NCI-H460 (cell line): ENCODE data around the gene TTC9B. TPM values are rescaled to one million over a fixed set of nuclear protein-coding genes. Genes with fewer than 3 reads are reported as not detected.
"Not testable (repeated sequence)": the region's sequence is repeated elsewhere in the genome, so short reads cannot be mapped to it uniquely, and the experiment has no call there.

Source experiments
- DNase-seq: peaks from one replicate; pipeline ENCODE4 v3.0.0-alpha.2; 2016; ENCODE audit warnings: low read depth; ENCODE audit errors: extremely low read depth
- total RNA-seq: library from RNA; depleted of rRNA; stranded (reverse); fragments of >200 nt; shearing (Covaris generic); gene quantifications from 2 replicates; pipeline ENCODE4 v1.2.3, GENCODE V29; 2014

Gene TTC9B
- total RNA-seq, 1 experiment from 2014 or later, result not detected

- no peak for DNase-seq
These were observed 15.7 kb upstream of the TTC9B start for GRCh38 chr19:40233811-40234389.

DNA sequence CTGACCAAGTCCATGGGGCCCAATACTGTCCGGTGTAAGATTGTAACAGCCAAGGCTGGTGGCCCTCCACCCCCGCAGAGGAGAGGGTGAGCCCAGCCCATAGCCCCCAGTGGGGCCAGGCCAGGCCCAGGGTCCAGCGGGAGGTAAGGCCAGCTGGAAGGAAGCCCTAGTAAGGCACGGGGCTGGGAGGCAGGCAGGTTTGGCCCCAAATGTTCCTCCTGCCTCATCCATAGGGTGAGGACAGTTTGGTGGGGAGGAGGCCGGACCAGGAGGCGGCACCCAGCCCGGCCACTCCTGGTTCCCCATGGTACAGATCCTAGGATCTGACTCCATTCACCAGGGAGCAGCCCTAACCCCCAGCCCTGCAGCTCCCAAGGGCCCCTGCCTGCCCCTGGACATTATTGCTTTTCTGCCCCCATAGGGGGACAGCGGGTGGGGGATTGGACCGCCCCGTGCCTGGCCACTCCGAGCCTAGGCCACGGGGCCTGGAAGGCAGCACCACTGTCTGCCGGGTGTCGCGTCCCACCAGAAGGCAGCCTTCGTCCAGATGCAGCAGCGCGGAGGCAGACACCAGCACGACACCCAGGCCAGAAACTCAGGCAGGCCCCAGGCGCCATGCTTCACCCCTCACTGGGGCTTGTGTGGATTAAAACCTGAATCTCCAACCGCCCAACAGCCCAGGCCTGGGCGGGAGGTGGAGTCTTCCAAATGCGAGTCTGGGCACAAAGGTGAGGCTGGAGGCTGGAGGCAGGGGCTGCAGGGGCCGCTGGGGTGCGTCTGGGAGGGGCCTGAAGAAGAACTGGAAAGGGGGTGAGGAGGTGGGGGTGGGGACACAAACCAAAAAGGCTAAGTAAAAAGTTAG lies 15.0 kb upstream of the TTC9B start:
- no peak for DNase-seq

DNA sequence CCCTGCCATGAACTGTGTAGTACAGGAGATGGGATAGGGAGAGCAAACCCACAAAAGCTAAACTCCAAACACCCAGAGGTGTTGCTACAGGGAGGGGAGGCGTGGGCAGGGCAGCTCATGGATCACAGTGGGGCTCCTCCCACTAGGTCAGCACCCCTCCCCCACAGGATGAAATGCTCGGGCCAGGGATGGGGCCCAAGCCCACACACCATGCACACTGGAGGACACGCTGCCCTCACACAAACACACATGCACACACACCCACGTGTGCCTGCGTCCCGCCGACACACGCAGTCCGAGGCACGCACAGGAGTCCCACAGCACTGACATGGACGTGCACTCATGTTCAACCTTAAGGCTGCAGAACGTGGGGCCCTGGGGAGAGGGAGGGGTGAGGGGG lies 14.3 kb upstream of the TTC9B start:
- no peak for DNase-seq

DNA sequence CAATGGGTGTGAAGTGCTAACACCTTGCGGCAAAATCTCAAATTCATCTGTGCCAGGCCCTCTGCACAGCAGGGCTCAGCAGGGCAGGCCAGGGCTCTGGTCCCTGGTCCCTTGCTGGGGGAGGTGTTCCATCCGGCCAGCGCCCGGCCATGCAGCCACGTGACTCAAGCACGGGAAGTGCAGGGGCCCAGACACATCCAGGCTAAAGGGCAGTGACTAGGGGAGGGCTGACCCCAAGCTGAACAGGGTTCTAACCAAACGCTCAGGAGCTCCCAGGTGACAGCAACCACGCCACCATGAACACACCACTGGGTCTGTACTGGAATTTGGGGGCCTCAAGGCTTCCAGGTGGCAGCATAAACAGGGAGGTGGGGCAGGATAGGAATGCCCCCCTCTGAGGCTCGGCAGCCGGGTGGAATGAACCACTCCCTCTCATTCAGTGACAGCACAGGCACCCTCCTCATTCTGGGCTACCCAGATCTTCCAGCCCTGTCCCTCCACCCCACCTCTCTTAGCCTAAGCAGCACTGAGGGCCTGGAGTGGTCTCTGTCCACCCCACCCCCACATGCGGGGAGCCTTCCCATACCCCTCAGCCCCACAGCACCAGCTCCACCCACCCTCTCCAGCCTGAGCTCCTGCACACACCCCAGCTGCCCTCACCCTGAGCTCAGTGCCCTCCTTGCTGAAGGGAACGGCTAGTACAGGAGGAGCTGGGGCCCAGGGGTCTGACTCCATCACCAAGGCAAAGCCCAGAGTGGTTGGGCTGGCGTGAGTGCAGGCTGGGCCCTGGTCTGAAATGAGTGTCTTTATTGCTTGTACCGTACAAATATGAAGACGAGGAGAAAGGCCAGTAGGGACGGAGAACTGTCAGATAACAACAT lies 13.6 kb upstream of the TTC9B start:
- no peak for DNase-seq

GRCh38 chr19:40231057-40231456 lies 12.9 kb upstream of the TTC9B start:
- DNase-seq, result no peak

- DNase-seq, result no peak
These were observed 11.8 kb upstream of the TTC9B start for GRCh38 chr19:40229926-40230417.

DNA sequence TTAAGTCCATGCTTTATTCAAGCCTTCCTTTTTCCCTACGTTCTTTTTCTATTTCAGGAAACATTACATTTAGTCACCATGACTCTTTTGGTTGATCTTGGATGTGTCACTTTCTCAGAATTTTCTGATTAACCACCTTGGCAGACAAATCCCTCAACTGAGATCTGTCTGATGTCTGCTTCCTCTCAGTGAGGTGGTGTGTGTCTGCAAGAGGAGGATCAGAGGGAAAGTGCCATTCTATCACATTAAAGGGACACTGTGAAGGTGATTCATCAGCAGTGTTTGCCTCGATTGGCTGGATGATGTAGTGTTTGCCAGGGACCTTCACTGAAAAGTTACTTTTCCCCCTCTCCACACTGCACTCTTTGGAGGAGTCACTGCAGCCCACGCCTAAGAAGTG lies 11.3 kb upstream of the TTC9B start:
- DNase-seq, result no peak

DNA sequence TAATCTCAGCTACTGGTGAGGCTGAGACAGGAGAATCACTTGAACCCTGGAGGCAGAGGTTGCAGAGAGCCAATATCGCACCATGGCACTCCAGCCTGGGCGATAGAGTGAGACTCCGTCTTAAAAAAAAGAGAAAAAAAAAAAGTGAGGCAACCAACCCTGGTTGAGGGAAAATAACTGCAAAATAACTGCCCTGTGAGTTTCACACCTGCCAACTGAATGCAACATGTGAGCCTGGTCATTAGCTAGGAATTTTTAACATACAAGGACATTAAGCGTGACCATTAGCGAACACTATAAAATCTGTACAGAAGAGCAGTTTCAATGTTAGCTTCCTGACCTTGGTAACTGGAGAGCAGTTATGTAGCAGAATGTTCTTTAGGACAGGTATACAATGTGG lies 10.7 kb upstream of the TTC9B start:
- DNase-seq, result no peak

GRCh38 chr19:40228346-40228745 lies 10.2 kb upstream of the TTC9B start:
- DNase-seq, result no peak

GRCh38 chr19:40225440-40226305 lies 7.5 kb upstream of the TTC9B start:
- no peak for DNase-seq

- DNase-seq, result no peak
These were observed 6.4 kb upstream of the TTC9B start for GRCh38 chr19:40224342-40225150.

- no peak for DNase-seq
These were observed 5.1 kb upstream of the TTC9B start for GRCh38 chr19:40223135-40223822.

- DNase-seq, result peak; percentile 86
These were observed 3.9 kb upstream of the TTC9B start for GRCh38 chr19:40221858-40222619.

GRCh38 chr19:40220674-40221073 lies 2.5 kb upstream of the TTC9B start:
- DNase-seq, result no peak

DNA sequence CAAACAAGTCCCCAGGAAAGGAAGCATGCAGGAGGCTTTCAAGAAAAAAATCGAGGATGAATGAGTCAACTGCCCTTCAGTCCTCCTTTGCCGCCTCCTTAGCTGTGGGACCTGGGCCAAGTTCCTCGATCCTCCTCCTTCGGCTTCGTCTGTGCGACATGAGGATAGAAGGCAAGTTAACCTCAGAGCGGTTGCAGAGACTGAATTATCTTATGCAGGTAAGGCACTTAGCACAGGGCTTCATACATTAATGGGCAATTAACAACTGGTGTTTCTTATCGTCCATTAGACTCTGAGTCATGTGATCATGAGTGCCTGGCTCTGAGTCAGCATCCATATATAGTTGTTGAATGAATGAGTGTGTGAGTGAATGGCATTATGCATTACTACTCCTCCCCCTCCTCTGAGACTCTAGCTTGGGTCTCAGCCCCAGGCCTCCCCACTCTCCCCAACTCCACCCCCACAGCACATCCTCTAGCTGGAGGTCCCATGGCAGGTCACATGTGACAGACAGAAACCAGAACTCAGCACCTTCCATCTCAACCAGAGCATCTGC lies 1.6 kb upstream of the TTC9B start:
- DNase-seq, result peak; percentile 20

- not testable (repeated sequence) for DNase-seq
These were observed 845 bp upstream of the TTC9B start for GRCh38 chr19:40219029-40219428.

DNA sequence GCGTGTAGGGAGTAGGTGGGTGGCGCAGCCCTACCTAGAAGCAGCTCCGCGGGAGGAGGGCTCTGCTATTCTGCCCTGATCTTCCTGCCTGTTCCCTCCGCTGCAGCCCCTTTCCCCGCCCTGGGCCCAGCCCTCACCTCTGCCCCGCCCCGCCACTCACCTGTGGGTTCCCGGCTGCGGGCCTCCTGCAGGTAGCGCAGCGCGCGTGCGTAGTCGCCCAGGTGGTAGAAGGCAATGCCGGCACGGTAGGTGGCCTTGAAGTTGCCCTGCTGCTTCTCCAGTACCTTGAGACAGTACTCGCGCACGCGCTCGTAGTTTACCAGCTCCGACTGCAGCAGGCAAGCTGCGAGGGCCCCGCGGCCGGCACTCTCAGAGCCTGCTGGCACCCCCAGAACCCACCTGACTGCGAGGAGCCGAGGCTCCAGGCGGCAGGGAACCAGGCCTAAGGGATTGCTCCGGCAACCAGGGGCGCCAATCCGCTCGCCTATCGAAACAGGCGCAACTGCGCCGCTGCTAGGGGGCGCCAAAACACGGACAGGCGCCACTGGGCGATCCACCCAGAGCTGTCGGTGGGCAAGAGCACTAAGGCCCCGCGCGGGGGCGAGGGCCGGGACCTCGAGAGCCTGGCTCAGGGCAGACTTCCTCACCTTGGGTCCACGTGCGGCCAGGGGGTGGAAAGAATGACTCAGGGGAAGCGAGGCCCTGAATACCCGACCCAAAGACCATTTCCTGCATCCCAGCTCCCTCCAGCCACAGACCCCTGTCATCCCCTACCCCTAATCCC lies 965 bp downstream of the TTC9B start:
- no peak for DNase-seq
